Liver (tissue), 9 donors: ENCODE data around the gene ANKLE1. TPM values are rescaled to one million over a fixed set of nuclear protein-coding genes. Genes with fewer than 3 reads are reported as not detected.

Experiments used
- DNase-seq: peaks from one replicate; pipeline ENCODE4 v3.0.0-alpha.2; 2017; ENCODE audit warnings: low spot score
- H3K27ac ChIP-seq, 2 donors: one replicate each; pipeline ENCODE4 v1.7.0; 2013; ENCODE audit warnings: inconsistent platforms in 2 of 2, low read length in 2 of 2, control low read depth in 1 of 2, low read depth in 1 of 2, mild to moderate bottlenecking in 1 of 2
- H3K27me3 ChIP-seq, 4 donors: one replicate each; pipeline versions ENCODE4 v1.6.1 to v1.7.0; 2013; ENCODE audit warnings: low read length in 3 of 4, inconsistent platforms in 1 of 4, mild to moderate bottlenecking in 1 of 4, moderate library complexity in 1 of 4; ENCODE audit not compliant: control insufficient read depth in 4 of 4, insufficient read depth in 4 of 4
- H3K36me3 ChIP-seq, 4 donors: one replicate each; pipeline versions ENCODE4 v1.6.1 to v1.7.0; 2013; ENCODE audit warnings: low read length in 3 of 4, mild to moderate bottlenecking in 3 of 4, low read depth in 1 of 4, moderate library complexity in 1 of 4; ENCODE audit not compliant: control insufficient read depth in 4 of 4, insufficient read depth in 3 of 4
- H3K4me1 ChIP-seq, 4 donors: one replicate each; pipeline versions ENCODE4 v1.6.1 to v1.7.0; 2013; ENCODE audit warnings: low read length in 3 of 4, mild to moderate bottlenecking in 3 of 4, moderate library complexity in 1 of 4; ENCODE audit not compliant: control insufficient read depth in 4 of 4, insufficient read depth in 4 of 4
- H3K4me3 ChIP-seq, 3 donors: one replicate each; pipeline versions ENCODE4 v1.6.1 to v1.7.0; 2013; ENCODE audit warnings: low read length in 3 of 3, control low read depth in 1 of 3, low read depth in 1 of 3, mild to moderate bottlenecking in 1 of 3
- H3K9ac ChIP-seq, 2 donors: one replicate each; pipeline ENCODE4 v1.7.0; 2013; ENCODE audit warnings: low read length in 2 of 2, mild to moderate bottlenecking in 2 of 2, moderate library complexity in 2 of 2, control low read depth in 1 of 2, low read depth in 1 of 2
- H3K9me3 ChIP-seq, 4 donors: one replicate each; pipeline versions ENCODE4 v1.6.1 to v1.7.0; 2013; ENCODE audit warnings: low read length in 3 of 4; ENCODE audit not compliant: control insufficient read depth in 4 of 4
- ATF3 ChIP-seq: IDR thresholded peaks from 2 replicates; pipeline ENCODE4 v1.6.1; 2016; ENCODE audit warnings: antibody characterized with exemption
- CTCF ChIP-seq: fragments of 150-350 bp; IDR thresholded peaks from 2 replicates; pipeline ENCODE4 v1.5.1; 2017; ENCODE audit warnings: improper control_type of control experiment, low read depth, low read length; ENCODE audit not compliant: missing input control
- EGR1 ChIP-seq, 2 donors: IDR thresholded peaks; 2 replicates each; pipeline ENCODE4 v1.6.1; 2016 to 2018; ENCODE audit warnings: antibody characterized with exemption in 2 of 2, low read depth in 2 of 2
- FOXA1 ChIP-seq: IDR thresholded peaks from 2 replicates; pipeline ENCODE4 v1.6.1; 2016; ENCODE audit warnings: antibody characterized with exemption
- FOXA2 ChIP-seq: IDR thresholded peaks from 2 replicates; pipeline ENCODE4 v1.6.1; 2016; ENCODE audit warnings: antibody characterized with exemption
- GABPA ChIP-seq, 2 donors: IDR thresholded peaks in 1 of 2; conservative IDR thresholded peaks in 1 of 2; 2 replicates each; pipeline ENCODE4 v1.6.1; 2016; ENCODE audit warnings: antibody characterized with exemption in 2 of 2, mild to moderate bottlenecking in 1 of 2, moderate library complexity in 1 of 2
- HNF4A ChIP-seq, 2 donors: conservative IDR thresholded peaks; 2 replicates each; pipeline ENCODE4 v1.6.1; 2016; ENCODE audit warnings: antibody characterized with exemption in 2 of 2, mild to moderate bottlenecking in 2 of 2
- HNF4G ChIP-seq: IDR thresholded peaks from 2 replicates; pipeline ENCODE4 v1.6.1; 2016; ENCODE audit warnings: antibody characterized with exemption
- JUND ChIP-seq, 2 donors: IDR thresholded peaks; 2 replicates each; pipeline ENCODE4 v1.6.1; 2016; ENCODE audit warnings: antibody characterized with exemption in 2 of 2
- NR2F2 ChIP-seq: IDR thresholded peaks from 2 replicates; pipeline ENCODE4 v1.6.1; 2016; ENCODE audit warnings: antibody characterized with exemption
- RAD21 ChIP-seq, 2 donors: IDR thresholded peaks; 2 replicates each; pipeline ENCODE4 v1.6.1; 2016; ENCODE audit warnings: antibody characterized with exemption in 2 of 2, mild to moderate bottlenecking in 2 of 2
- RXRA ChIP-seq, 2 donors: IDR thresholded peaks; 2 replicates each; pipeline ENCODE4 v1.6.1; 2017 to 2018; ENCODE audit warnings: antibody characterized with exemption in 2 of 2, mild to moderate bottlenecking in 1 of 2
- SP1 ChIP-seq: IDR thresholded peaks from 2 replicates; pipeline ENCODE4 v1.6.1; 2018; ENCODE audit warnings: antibody characterized with exemption, mild to moderate bottlenecking
- TAF1 ChIP-seq: conservative IDR thresholded peaks from 2 replicates; pipeline ENCODE4 v1.6.1; 2016; ENCODE audit warnings: antibody characterized with exemption, mild to moderate bottlenecking
- YY1 ChIP-seq: IDR thresholded peaks from 2 replicates; pipeline ENCODE4 v1.6.1; 2016; ENCODE audit warnings: antibody characterized with exemption, mild to moderate bottlenecking
- ZBTB33 ChIP-seq: IDR thresholded peaks from 2 replicates; pipeline ENCODE4 v1.6.1; 2016; ENCODE audit warnings: antibody characterized with exemption
- whole genome bisulfite sequencing: extraction: QIAGEN DNeasy Blood & Tissue Kit; methylation state at CpG from one replicate; pipeline ENCODE4 v1.1.7; 2013; 5-methylcytosine and 5-hydroxymethylcytosine counted together
- polyA plus RNA-seq, 2 donors: library from polyadenylated mRNA; stranded (reverse) in 1 of 2; unstranded in 1 of 2; fragments of 200-250 nt in 1 of 2; fragments of >200 nt in 1 of 2; fragmentation: Nextera tagmentation in 1 of 2; extraction: Ambion mirVana in 1 of 2; gene quantifications; one replicate each; pipeline versions ENCODE4 v1.2.1 to v1.2.3, GENCODE V29; 2013 to 2015
- total RNA-seq, 2 donors: library from RNA; depleted of rRNA; stranded (reverse); fragments of >200 nt; gene quantifications; one replicate each; pipeline ENCODE4 v1.2.3, GENCODE V29; 2014
- TF ChIP-seq, protein P1 (sequence below): IDR thresholded peaks from 2 replicates; pipeline ENCODE4 v1.6.1; 2016; ENCODE audit warnings: antibody characterized with exemption
- TF ChIP-seq, protein P2 (sequence below): IDR thresholded peaks from 2 replicates; pipeline ENCODE4 v1.6.1; 2016; ENCODE audit warnings: antibody characterized with exemption, mild to moderate bottlenecking
- donor health status: healthy.
- donor health status: healthy.
- donor health status: healthy.
- donor health status: healthy.
- donor health status: healthy.

The ANKLE1 gene
- total and polyA plus RNA-seq, 4 donors, result 0.10 to 43.2 (median 0.29) TPM

DNA sequence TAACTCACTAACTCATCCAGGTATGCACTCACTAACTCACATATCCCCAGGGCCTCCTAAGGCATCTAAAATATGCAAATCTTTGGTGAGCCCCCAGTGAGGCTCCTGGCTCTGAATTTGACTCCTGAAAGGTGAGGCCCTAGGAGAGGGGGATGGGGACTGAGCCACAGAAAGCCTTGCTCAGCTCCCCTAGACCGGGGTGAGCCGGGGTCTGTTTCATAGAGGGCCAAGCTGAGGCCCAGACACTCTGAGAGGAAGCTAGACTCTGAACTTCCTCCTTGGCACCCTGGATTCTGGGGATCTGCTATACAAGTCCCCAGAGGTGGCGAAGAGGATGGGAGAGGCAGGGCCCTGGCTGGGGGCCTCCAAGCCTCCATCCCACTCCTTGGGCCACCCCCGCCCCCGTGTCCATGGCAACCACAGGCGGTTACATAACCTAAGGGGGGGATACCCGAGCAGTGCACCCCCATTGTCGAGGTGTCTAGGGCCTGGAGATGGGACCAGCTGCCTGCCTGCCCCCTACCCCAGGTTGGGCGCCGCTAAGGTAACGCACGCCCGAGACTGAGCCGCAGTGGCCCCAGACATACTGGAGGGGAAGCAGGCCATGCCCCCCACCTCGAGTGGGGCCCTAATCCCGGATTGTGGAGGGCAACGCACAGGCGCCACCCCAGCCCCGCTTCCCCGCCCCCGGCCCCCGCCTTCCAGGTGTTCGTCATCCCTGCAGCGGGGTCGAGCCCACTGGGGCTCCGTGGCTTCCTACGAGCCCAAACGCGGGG is 20.9 kb downstream of the ANKLE1 start:
- no peak for TF ChIP-seq EGR1 (IDR thresholded peaks at IDR 0.05; ENCODE audit: low read depth in 2 of 2)
- TF ChIP-seq, protein P1, sequence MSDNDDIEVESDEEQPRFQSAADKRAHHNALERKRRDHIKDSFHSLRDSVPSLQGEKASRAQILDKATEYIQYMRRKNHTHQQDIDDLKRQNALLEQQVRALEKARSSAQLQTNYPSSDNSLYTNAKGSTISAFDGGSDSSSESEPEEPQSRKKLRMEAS, result no peak
- no peak for TF ChIP-seq ATF3
- H3K36me3 ChIP-seq, result peaks cover 0 to 4% (median 0%) of the 10 kb centered on the region in 4 donors
- WGBS, result 17% methylated on average over 29 of the region's 29 CpGs
- peaks cover 12 to 42% (median 35%) of the 10 kb centered on the region in 4 donors for H3K4me1 ChIP-seq
- peaks cover 0 to 4% (median 3%) of the 10 kb centered on the region in 4 donors for H3K9me3 ChIP-seq
- no peaks in the 10 kb centered on the region for H3K27me3 ChIP-seq
- H3K27ac ChIP-seq, result peak overlapping the region; percentile 51 to 57
- DNase-seq, result no peak
- H3K4me3 ChIP-seq, result peak overlapping the region; percentile 62 to 87 (median 65)
- H3K9ac ChIP-seq, result peak overlapping the region in 1 of 2 donors; percentile 59

DNA sequence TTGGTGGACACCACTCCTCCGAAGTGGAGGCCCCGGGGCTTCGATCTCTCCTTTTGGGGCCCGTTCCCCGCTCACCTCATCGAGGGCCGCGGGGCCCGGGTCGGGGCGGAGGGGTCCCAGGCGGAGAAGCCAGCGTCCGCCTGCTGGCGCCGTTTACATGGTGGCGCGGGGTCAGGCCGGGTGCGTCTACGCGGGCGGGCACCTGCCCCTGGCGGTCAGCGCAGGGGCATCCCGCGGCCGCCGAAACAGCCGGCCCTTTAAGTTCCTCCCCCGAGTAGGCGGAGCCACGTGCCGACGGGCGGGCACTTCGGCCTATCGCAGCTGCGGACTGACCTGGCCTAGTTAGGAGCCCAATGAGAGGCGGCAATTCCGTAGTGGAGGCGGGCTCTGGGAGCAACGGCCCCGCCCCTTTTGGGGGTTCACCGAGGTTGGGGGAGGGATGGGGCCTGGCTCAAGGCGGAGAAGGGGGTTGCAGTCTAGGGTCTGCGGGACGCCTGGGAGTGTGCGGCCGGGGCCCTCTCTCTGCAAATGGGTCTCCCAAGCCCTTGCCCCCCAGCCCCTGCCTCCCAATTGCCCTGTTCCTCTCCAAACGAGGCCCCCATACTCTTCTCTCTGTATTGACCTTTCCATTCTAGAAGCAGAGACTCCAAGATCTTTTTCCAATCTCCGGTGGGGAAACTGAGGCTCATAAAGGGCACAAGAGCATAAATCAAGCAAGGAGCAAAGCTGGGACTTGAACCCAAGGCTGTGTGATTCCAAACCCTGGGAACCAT is 21.7 kb downstream of the ANKLE1 start, which contains the start of gene ABHD8:
Gene ABHD8 (minus strand): TSS at position 259 of the 773 bp plus-strand sequence. CDS start 1,809 bp downstream, outside the sequence.
- H3K36me3 ChIP-seq, result peaks cover 0 to under 1% (median 0%) of the 10 kb centered on the region in 4 donors
- H3K9ac ChIP-seq, result peak within 1 kb of the TSS in 1 of 2 donors; percentile 59
- TF ChIP-seq ZBTB33 (no peak), JUND (IDR thresholded peaks at IDR 0.05) (no peak), EGR1 (IDR thresholded peaks at IDR 0.05; ENCODE audit: low read depth in 2 of 2) (no peak), YY1 (no peak), ATF3 (no peak), RAD21 (IDR thresholded peaks at IDR 0.05) (peak in 1 of 2 donors; percentile 28), CTCF (peak; percentile 62), GABPA (IDR thresholded peaks at IDR 0.05 in 1 of 2, conservative IDR thresholded peaks at IDR 0.05 in 1 of 2) (no peak), HNF4A (conservative IDR thresholded peaks at IDR 0.05) (no peak), FOXA1 (peak; percentile 33), HNF4G (no peak), SP1 (peak; percentile 90), TAF1 (no peak), RXRA (IDR thresholded peaks at IDR 0.05) (peak; percentile 46 to 48), NR2F2 (no peak), FOXA2 (no peak)
- TF ChIP-seq, protein P2, sequence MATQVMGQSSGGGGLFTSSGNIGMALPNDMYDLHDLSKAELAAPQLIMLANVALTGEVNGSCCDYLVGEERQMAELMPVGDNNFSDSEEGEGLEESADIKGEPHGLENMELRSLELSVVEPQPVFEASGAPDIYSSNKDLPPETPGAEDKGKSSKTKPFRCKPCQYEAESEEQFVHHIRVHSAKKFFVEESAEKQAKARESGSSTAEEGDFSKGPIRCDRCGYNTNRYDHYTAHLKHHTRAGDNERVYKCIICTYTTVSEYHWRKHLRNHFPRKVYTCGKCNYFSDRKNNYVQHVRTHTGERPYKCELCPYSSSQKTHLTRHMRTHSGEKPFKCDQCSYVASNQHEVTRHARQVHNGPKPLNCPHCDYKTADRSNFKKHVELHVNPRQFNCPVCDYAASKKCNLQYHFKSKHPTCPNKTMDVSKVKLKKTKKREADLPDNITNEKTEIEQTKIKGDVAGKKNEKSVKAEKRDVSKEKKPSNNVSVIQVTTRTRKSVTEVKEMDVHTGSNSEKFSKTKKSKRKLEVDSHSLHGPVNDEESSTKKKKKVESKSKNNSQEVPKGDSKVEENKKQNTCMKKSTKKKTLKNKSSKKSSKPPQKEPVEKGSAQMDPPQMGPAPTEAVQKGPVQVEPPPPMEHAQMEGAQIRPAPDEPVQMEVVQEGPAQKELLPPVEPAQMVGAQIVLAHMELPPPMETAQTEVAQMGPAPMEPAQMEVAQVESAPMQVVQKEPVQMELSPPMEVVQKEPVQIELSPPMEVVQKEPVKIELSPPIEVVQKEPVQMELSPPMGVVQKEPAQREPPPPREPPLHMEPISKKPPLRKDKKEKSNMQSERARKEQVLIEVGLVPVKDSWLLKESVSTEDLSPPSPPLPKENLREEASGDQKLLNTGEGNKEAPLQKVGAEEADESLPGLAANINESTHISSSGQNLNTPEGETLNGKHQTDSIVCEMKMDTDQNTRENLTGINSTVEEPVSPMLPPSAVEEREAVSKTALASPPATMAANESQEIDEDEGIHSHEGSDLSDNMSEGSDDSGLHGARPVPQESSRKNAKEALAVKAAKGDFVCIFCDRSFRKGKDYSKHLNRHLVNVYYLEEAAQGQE, result no peak
- TF ChIP-seq, protein P1, result no peak
- H3K27me3 ChIP-seq, result no peaks in the 10 kb centered on the region
- WGBS, result 2% methylated on average over 52 of the region's 52 CpGs
- H3K4me3 ChIP-seq, result peak within 1 kb of the TSS; percentile 62 to 87 (median 65)
- peaks cover 12 to 45% (median 36%) of the 10 kb centered on the region in 4 donors for H3K4me1 ChIP-seq
- peak; percentile 97 for DNase-seq
- H3K27ac ChIP-seq, result peak within 1 kb of the TSS; percentile 51 to 57
- peaks cover 0 to 1% (median under 1%) of the 10 kb centered on the region in 4 donors for H3K9me3 ChIP-seq
